B cell (primary cell): ENCODE measurements around the gene RAB10. TPM values are rescaled to one million over a fixed set of nuclear protein-coding genes. Genes with fewer than 3 reads are reported as not detected.
"Not testable (repeated sequence)": the region's sequence is repeated elsewhere in the genome, so short reads cannot be mapped to it uniquely, and the experiment has no call there.

Experiments used
- ATAC-seq: fragments of 200-7000 bp; cut with Tn5 transposase; one replicate; pipeline ENCODE4 v1.10.0; 2021; ENCODE audit warnings: low read depth, mild to moderate bottlenecking, moderate number of reproducible peaks, moderate library complexity
- CTCF ChIA-PET: fragments of 350-600 bp; sonication (Branson Sonifier 250); formaldehyde crosslinking; loops from one replicate; lab custom pipeline; 2021; ENCODE audit warnings: antibody characterized with exemption, inconsistent platforms; lab: Charles Lee
- POLR2A ChIA-PET: fragments of 350-600 bp; sonication (Branson Sonifier 250); formaldehyde crosslinking; loops from one replicate; lab custom pipeline; 2021; ENCODE audit warnings: antibody characterized with exemption; lab: Charles Lee
- DNase-seq: peaks from one replicate; pipeline ENCODE4 v3.0.0; 2013
- H2AFZ ChIP-seq: 2 replicates; pipeline ENCODE4 v1.6.1; 2012; ENCODE audit warnings: mild to moderate bottlenecking, low read depth, low read length; ENCODE audit not compliant: insufficient read depth, poor library complexity, severe bottlenecking
- H3K27ac ChIP-seq, 2 donors: 1 replicate in 1 of 2; 2 replicates in 1 of 2; pipeline ENCODE4 v1.5.1; 2012 to 2013; ENCODE audit warnings: low read length in 2 of 2, mild to moderate bottlenecking in 2 of 2, moderate library complexity in 1 of 2
- H3K27me3 ChIP-seq, 4 experiments: fragments of 200-600 bp in 1 of 4; sonication (generic) in 1 of 4; replicated peaks in 1 of 4; 1 replicate in 2 of 4; 2 replicates in 2 of 4; pipeline versions ENCODE4 v1.6.1 to v1.7.0; 2013 to 2016; ENCODE audit warnings: low read length in 3 of 4, mild to moderate bottlenecking in 2 of 4, mixed read lengths in 1 of 4, moderate library complexity in 1 of 4; ENCODE audit not compliant: insufficient read depth in 4 of 4, control insufficient read depth in 3 of 4; ENCODE audit errors: control extremely low read depth in 1 of 4
- H3K36me3 ChIP-seq, 2 experiments: replicated peaks in 1 of 2; 1 replicate in 1 of 2; 2 replicates in 1 of 2; pipeline versions ENCODE4 v1.6.1 to v1.7.1; 2013; ENCODE audit warnings: low read length in 1 of 2; ENCODE audit not compliant: insufficient read depth in 2 of 2, control insufficient read depth in 1 of 2; ENCODE audit errors: control extremely low read depth in 1 of 2, extremely low read depth in 1 of 2
- H3K4me1 ChIP-seq, 2 donors: fragments of 200-600 bp in 1 of 2; sonication (generic) in 1 of 2; 1 replicate in 1 of 2; 2 replicates in 1 of 2; pipeline versions ENCODE4 v1.5.1 to v1.6.1; 2013 to 2017; ENCODE audit warnings: low read length in 2 of 2; ENCODE audit not compliant: control insufficient read depth in 2 of 2, insufficient read depth in 2 of 2
- H3K4me2 ChIP-seq: replicated peaks from 2 replicates; pipeline ENCODE3; 2012; ENCODE audit warnings: mild to moderate bottlenecking, low read depth, low read length; ENCODE audit not compliant: poor library complexity, severe bottlenecking
- H3K4me3 ChIP-seq, 5 experiments: fragments of 200-600 bp in 1 of 5; sonication (generic) in 1 of 5; 1 replicate in 3 of 5; 2 replicates in 2 of 5; pipeline versions ENCODE4 v1.5.1 to v1.7.0; 2011 to 2016; ENCODE audit warnings: low read length in 4 of 5, mild to moderate bottlenecking in 4 of 5, low read depth in 2 of 5, control low read depth in 1 of 5, moderate library complexity in 1 of 5; ENCODE audit not compliant: insufficient read depth in 1 of 5; ENCODE audit errors: control extremely low read depth in 1 of 5, extremely low read depth in 1 of 5
- H3K79me2 ChIP-seq: fragments of 200-600 bp; sonication (generic); one replicate; pipeline ENCODE4 v1.6.0; 2016; ENCODE audit warnings: low read length; ENCODE audit not compliant: control insufficient read depth, insufficient read depth
- H3K9ac ChIP-seq: fragments of 200-600 bp; sonication (generic); 2 replicates; pipeline ENCODE4 v1.6.1; 2017; ENCODE audit warnings: mild to moderate bottlenecking, low read length, moderate library complexity
- H3K9me3 ChIP-seq, 3 donors: one replicate each; pipeline versions ENCODE4 v1.6.1 to v1.7.1; 2013; ENCODE audit warnings: low read length in 2 of 3; ENCODE audit not compliant: control insufficient read depth in 2 of 3, insufficient read depth in 1 of 3; ENCODE audit errors: control extremely low read depth in 1 of 3
- H4K20me1 ChIP-seq: 2 replicates; pipeline ENCODE4 v1.6.0; 2012; ENCODE audit warnings: mild to moderate bottlenecking, low read length; ENCODE audit not compliant: insufficient read depth, control insufficient read depth, poor library complexity, severe bottlenecking
- H3K27ac Mint-ChIP-seq: one replicate; pipeline ENCODE4 v1.8.0; 2021; ENCODE audit warnings: mixed read lengths
- H3K27me3 Mint-ChIP-seq: one replicate; pipeline ENCODE4 v1.8.0; 2021; ENCODE audit warnings: mixed read lengths
- H3K4me1 Mint-ChIP-seq: one replicate; pipeline ENCODE4 v1.8.0; 2021; ENCODE audit warnings: mixed read lengths
- H3K4me3 Mint-ChIP-seq: one replicate; pipeline ENCODE4 v1.8.0; 2021; ENCODE audit warnings: mixed read lengths
- H3K9me3 Mint-ChIP-seq: one replicate; pipeline ENCODE4 v1.8.0; 2022; ENCODE audit warnings: mixed read lengths; ENCODE audit not compliant: insufficient read depth
- EZH2 ChIP-seq: IDR thresholded peaks from 2 replicates; pipeline ENCODE4 v1.6.1; 2012; ENCODE audit warnings: borderline replicate concordance, low read depth, mild to moderate bottlenecking, moderate library complexity, low read length; ENCODE audit not compliant: insufficient read depth, poor library complexity, severe bottlenecking
- WGBS: methylation state at CpG from one replicate; pipeline ENCODE4 v1.1.5; 2013; ENCODE audit warnings: missing lambda C conversion rate; ENCODE audit not compliant: insufficient coverage; 5-methylcytosine and 5-hydroxymethylcytosine counted together
- intact Hi-C: fragments of 100-400 bp; cut with micrococcal nuclease; formaldehyde crosslinking; loops from one replicate; pipeline ENCODE4 v1.10.0; 2022
- polyA plus RNA-seq: library from polyadenylated mRNA; depleted of rRNA; stranded (reverse); fragments of >200 nt; gene quantifications from 2 replicates; pipeline ENCODE4 v1.2.3, GENCODE V29; 2012
- total RNA-seq, 2 donors: library from RNA; stranded (reverse); fragments of 120-200 nt in 1 of 2; gene quantifications; 1 replicate in 1 of 2; 2 replicates in 1 of 2; pipeline versions ENCODE4 v1.2.3 to v1.2.4, GENCODE V29; 2013 to 2022
- TF ChIP-seq, protein P1 (sequence below): fragments of 200-600 bp; IDR thresholded peaks from one replicate; pipeline ENCODE4 v1.8.0; 2022; ENCODE audit warnings: antibody characterized with exemption, mild to moderate bottlenecking

Gene RAB10
- total and polyA plus RNA-seq, 2 donors (not counting 1 experiment from before 2014, with no cell fraction given): 21.7 to 66.7 TPM

DNA sequence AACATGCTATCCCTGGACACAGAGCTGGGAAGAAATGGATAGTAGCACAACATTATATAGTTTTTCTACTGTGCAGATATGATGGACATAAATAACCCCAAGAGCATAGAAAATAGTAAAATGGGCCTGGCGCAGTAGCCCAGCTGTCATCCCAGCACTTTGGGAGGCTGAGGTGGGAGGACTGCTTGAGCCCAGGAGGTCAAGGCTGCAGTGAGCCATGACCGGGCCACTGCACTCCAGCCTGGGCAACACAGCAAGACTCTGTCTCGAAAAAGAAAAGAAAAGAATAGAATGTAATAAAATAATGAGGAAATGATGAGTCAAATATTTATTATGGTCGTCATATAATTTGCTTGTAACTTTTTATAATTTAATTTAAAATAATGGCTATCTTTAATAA is 131.5 kb downstream of the RAB10 start:
- Histone ChIP-seq H3K9me3 (no peaks in the 10 kb centered on the region), H2AFZ (no peak overlapping the region), H3K9ac (no peak overlapping the region), H3K79me2 (no peaks in the 10 kb centered on the region), H3K4me2 (no peak overlapping the region), H3K4me3 (no peak overlapping the region), H3K27me3 (no peaks in the 10 kb centered on the region), H4K20me1 (no peaks in the 10 kb centered on the region), H3K27ac (no peak overlapping the region), H3K36me3 (no peaks in the 10 kb centered on the region), H3K4me1 (no peaks in the 10 kb centered on the region)
- ChIA-PET CTCF (interaction anchor here (0.7 to 1.3 kb wide), 2 partner anchors 77 to 370 kb away, joined by 3 to 5 read pairs; no protein-coding TSS in a partner anchor), POLR2A (no interaction called here)
- DNase-seq (no peak), ATAC-seq (no peak)
- no peak for TF ChIP-seq EZH2
- TF ChIP-seq, protein P1, sequence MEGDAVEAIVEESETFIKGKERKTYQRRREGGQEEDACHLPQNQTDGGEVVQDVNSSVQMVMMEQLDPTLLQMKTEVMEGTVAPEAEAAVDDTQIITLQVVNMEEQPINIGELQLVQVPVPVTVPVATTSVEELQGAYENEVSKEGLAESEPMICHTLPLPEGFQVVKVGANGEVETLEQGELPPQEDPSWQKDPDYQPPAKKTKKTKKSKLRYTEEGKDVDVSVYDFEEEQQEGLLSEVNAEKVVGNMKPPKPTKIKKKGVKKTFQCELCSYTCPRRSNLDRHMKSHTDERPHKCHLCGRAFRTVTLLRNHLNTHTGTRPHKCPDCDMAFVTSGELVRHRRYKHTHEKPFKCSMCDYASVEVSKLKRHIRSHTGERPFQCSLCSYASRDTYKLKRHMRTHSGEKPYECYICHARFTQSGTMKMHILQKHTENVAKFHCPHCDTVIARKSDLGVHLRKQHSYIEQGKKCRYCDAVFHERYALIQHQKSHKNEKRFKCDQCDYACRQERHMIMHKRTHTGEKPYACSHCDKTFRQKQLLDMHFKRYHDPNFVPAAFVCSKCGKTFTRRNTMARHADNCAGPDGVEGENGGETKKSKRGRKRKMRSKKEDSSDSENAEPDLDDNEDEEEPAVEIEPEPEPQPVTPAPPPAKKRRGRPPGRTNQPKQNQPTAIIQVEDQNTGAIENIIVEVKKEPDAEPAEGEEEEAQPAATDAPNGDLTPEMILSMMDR: no peak
- intact Hi-C loops: no loop called here
- 87% methylated on average over 3 of the region's 4 CpGs for WGBS
- H3K4me1 Mint-ChIP-seq: no peaks in the 10 kb centered on the region
- H3K27ac Mint-ChIP-seq: no peak overlapping the region
- H3K4me3 Mint-ChIP-seq: no peak overlapping the region
- peaks cover 8% of the 10 kb centered on the region for H3K27me3 Mint-ChIP-seq
- H3K9me3 Mint-ChIP-seq: no peaks in the 10 kb centered on the region

DNA sequence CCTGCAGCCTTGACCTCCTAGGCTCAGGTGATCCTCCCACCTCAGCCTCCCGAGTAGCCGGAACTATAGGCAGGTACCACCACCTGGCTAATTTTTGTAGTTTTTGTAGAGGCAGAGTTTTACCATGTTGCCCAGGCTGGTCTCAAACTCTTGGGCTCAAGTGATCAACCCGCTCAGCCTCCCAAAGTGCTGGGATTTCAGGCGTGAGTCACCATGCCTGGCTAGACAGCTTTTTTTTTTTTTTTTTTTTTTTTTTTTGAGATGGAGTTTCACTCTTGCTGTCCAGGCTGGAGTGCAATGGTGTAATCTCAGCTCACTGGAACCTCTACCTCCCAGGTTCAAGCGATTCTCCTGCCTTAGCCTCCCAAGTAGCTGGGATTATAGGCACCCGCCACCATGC is 132.7 kb downstream of the RAB10 start:
- H3K9me3 Mint-ChIP-seq, H3K79me2 ChIP-seq, H3K36me3 ChIP-seq, H3K27ac Mint-ChIP-seq, H3K4me3 ChIP-seq, H3K27ac ChIP-seq, H3K4me2 ChIP-seq, H3K4me1 ChIP-seq, H4K20me1 ChIP-seq, ATAC-seq, CTCF ChIA-PET, H2AFZ ChIP-seq, POLR2A ChIA-PET, intact Hi-C loops, H3K9me3 ChIP-seq, H3K4me1 Mint-ChIP-seq, H3K27me3 ChIP-seq, H3K4me3 Mint-ChIP-seq, DNase-seq, H3K9ac ChIP-seq: not testable (repeated sequence)
- H3K27me3 Mint-ChIP-seq: peaks cover 16% of the 10 kb centered on the region
- WGBS: 94% methylated on average over 2 of the region's 6 CpGs
